ENCODE data around the gene PLA2G3.

DNA sequence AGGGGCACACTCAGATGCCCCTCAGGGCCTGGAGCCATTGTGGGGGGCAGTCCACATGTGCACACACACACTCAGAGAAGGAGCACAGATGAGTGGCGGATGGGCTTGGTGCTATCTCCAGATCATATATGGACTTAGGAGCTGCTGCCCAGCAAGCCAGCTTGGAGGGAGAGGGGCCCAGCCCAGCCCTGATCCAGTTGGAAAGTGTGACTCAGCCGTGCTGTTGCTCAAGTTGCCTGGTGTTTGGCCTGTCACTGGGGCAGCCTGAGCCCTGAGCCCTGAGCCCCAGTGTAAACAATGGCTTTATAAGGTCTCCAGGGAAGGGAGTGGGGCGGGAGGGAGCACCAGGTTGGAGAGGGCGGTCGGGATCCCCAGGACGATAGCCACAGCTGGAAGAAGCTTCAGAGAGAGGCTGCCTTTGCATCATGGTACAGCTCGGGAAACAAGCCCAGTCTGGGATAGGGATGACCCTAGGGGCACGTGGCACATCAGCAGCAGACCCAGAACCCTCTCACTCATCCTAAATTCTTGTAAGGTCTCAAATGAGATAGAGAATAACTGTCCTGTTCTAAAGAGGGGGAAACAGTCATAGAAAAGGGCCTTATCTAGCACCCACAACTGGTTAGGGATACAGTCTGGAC, 37.7 kb downstream of the PLA2G3 start:
- TF ChIP-seq RAD21 (conservative IDR thresholded peaks at IDR 0.05 in 1 of 2, IDR thresholded peaks at IDR 0.05 in 1 of 2) (no peak), CBX8 (IDR thresholded peaks at IDR 0.05) (no peak)
- TF ChIP-seq, protein P1, sequence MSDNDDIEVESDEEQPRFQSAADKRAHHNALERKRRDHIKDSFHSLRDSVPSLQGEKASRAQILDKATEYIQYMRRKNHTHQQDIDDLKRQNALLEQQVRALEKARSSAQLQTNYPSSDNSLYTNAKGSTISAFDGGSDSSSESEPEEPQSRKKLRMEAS (IDR thresholded peaks at IDR 0.05): no peak
- TF ChIP-seq, protein P2, sequence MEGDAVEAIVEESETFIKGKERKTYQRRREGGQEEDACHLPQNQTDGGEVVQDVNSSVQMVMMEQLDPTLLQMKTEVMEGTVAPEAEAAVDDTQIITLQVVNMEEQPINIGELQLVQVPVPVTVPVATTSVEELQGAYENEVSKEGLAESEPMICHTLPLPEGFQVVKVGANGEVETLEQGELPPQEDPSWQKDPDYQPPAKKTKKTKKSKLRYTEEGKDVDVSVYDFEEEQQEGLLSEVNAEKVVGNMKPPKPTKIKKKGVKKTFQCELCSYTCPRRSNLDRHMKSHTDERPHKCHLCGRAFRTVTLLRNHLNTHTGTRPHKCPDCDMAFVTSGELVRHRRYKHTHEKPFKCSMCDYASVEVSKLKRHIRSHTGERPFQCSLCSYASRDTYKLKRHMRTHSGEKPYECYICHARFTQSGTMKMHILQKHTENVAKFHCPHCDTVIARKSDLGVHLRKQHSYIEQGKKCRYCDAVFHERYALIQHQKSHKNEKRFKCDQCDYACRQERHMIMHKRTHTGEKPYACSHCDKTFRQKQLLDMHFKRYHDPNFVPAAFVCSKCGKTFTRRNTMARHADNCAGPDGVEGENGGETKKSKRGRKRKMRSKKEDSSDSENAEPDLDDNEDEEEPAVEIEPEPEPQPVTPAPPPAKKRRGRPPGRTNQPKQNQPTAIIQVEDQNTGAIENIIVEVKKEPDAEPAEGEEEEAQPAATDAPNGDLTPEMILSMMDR (IDR thresholded peaks at IDR 0.05): no peak

Measured in A549 (cell line).